Dendritic cell treated with granulocyte-macrophage colony-stimulating factor and Interleukin-4, amounts not matched to agents 40 ng/mL and 50 ng/mL, for 4 days (primary cell): ENCODE measurements around the gene ADRA2A.

Source experiments
- H3K27ac Mint-ChIP-seq: one replicate; pipeline ENCODE4 v1.8.0; 2022; ENCODE audit warnings: mild to moderate bottlenecking, mixed read lengths
- H3K27me3 Mint-ChIP-seq: one replicate; pipeline ENCODE4 v1.8.0; 2022; ENCODE audit warnings: mild to moderate bottlenecking, mixed read lengths
- H3K36me3 Mint-ChIP-seq: one replicate; pipeline ENCODE4 v1.8.0; 2022; ENCODE audit warnings: low read depth, mixed read lengths
- H3K4me1 Mint-ChIP-seq: one replicate; pipeline ENCODE4 v1.8.0; 2022; ENCODE audit warnings: low read depth, mixed read lengths
- H3K4me3 Mint-ChIP-seq: one replicate; pipeline ENCODE4 v1.8.0; 2022; ENCODE audit warnings: mild to moderate bottlenecking, moderate library complexity, mixed read lengths
- H3K9me3 Mint-ChIP-seq: one replicate; pipeline ENCODE4 v1.8.0; 2022; ENCODE audit warnings: mixed read lengths
- intact Hi-C: fragments of 100-400 bp; cut with micrococcal nuclease; formaldehyde crosslinking; loops from one replicate; pipeline ENCODE4 v1.15.0; 2022

The ADRA2A gene

DNA sequence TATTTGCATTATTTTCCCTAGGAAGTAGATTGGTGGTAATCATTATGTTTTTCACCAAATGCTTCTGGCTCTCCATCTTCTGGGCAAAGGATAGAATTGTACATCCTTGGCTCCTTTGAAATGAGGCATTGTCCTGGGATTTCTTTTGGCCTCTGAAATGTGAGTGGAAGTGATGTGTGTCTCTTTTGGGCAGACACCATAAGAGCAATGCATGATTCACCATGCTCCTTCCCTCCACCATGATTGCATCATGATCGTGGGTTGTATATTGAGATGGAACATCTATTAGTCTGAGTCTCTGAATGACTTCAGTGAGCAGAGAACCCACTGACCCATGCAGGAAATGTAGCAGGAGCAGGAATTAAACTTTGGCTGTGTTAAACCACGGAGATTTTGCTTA is 49.2 kb downstream of the ADRA2A start:
- no peaks in the 10 kb centered on the region for H3K36me3 Mint-ChIP-seq
- no peaks in the 10 kb centered on the region for H3K27me3 Mint-ChIP-seq
- peaks cover 6% of the 10 kb centered on the region for H3K4me1 Mint-ChIP-seq
- intact Hi-C loops, result no loop called here
- no peak overlapping the region for H3K4me3 Mint-ChIP-seq
- H3K9me3 Mint-ChIP-seq, result no peaks in the 10 kb centered on the region
- no peak overlapping the region for H3K27ac Mint-ChIP-seq

DNA sequence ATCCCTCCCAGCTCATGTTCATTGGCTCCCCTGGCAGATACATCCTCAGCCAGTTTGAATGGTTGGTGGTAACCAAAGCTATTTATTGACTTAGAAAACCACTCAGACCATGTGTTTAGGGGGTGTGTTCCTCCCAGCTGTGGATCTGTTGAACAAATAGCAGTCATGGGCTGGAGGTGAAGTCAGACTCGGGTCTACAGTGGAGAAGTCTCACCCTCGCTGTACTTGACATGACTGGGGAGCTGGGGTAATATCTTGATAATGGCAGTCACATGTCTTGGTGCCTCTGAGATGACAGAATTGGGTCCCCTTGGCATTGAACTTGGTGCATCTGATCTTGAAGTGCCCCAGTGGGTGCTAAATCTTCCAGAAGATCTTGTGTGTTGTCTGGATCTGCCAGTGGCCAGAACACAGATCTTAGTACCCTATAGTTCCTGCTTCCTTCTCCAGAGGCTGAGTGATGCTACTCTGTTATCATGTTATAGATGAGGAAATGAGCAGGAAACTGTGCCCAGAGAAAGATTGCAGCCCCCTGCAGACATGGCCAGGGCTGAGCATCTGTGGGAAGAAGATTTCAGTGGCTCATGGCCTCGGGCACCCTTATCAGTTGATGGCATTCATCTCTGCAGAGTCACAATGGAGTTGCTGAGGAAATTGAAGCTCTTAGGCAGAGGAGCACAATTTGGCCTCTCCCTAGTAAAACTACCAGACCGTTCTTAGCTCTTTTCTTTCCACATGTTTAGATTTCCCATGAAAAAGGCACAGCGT is 50.4 kb downstream of the ADRA2A start:
- intact Hi-C loops, result no loop called here
- peaks cover 6% of the 10 kb centered on the region for H3K4me1 Mint-ChIP-seq
- H3K36me3 Mint-ChIP-seq, result no peaks in the 10 kb centered on the region
- no peaks in the 10 kb centered on the region for H3K27me3 Mint-ChIP-seq
- H3K27ac Mint-ChIP-seq, result no peak overlapping the region
- H3K4me3 Mint-ChIP-seq, result no peak overlapping the region
- H3K9me3 Mint-ChIP-seq, result no peaks in the 10 kb centered on the region

DNA sequence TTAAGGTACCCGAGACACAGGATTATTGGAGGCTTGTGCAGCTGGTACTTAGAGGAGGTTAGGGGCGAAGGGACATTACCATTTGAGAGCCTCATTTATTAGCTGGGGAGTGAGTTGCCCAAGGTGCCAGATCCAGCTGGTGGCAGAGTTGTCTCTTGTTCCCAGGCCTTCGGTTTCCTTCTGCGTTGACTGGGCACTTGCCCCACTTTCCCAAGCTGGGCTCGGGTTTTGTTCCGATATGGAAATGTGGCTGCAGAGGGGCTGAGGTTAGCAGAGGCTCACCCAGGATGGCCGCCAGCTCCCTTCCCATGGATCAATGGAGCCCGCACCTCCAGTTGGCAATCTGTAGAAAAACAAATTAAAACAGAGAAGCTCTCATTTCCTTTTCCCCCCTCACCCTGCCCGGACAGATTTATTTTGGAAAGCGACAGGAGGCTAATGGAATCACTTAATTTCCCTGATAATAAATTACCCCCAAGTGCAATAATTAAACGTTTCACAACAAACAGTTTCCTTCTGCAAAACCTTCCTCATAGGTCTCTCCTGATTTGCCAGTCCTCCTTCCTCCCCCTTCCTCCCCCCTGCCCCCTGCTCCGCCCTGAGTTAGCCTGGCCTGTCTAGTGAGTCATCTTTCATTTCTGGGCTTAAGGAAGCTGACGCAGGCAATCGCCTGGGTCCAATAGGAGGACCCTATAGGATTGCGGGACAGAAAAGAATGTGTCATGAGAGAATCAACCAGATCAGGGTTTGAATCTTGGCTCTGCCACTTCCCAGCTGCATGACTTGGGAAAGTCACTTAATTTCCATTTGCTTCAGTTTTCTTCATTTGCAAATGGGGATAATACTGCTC is 51.7 kb downstream of the ADRA2A start:
- intact Hi-C loops, result no loop called here
- Mint-ChIP-seq H3K4me1 (peaks cover 6% of the 10 kb centered on the region), H3K9me3 (no peaks in the 10 kb centered on the region), H3K36me3 (no peaks in the 10 kb centered on the region), H3K4me3 (no peak overlapping the region), H3K27me3 (no peaks in the 10 kb centered on the region), H3K27ac (no peak overlapping the region)

DNA sequence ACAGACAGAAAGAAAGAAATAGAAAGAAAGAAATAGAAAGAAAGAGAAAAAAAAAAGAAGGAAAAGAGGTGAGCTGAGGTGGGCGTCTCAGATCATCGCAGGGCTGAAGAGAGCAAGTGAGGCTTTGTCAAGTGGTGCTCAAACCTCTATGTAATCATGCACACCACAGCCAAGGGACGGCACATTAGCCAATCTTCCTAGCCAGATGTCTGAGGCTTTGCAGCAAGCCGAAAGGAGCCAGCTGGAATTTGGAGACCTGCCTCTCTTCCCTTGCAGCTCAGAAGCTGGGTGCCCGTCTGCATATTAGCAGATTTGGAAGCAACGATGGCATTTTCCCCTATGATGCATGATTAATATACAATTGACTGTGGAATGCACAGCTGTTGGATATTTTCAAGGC is 52.5 kb downstream of the ADRA2A start:
- intact Hi-C loops, result no loop called here
- H3K9me3 Mint-ChIP-seq, result no peaks in the 10 kb centered on the region
- peaks cover 2% of the 10 kb centered on the region for H3K27me3 Mint-ChIP-seq
- peaks cover 6% of the 10 kb centered on the region for H3K4me1 Mint-ChIP-seq
- no peak overlapping the region for H3K27ac Mint-ChIP-seq
- no peaks in the 10 kb centered on the region for H3K36me3 Mint-ChIP-seq
- H3K4me3 Mint-ChIP-seq, result no peak overlapping the region

DNA sequence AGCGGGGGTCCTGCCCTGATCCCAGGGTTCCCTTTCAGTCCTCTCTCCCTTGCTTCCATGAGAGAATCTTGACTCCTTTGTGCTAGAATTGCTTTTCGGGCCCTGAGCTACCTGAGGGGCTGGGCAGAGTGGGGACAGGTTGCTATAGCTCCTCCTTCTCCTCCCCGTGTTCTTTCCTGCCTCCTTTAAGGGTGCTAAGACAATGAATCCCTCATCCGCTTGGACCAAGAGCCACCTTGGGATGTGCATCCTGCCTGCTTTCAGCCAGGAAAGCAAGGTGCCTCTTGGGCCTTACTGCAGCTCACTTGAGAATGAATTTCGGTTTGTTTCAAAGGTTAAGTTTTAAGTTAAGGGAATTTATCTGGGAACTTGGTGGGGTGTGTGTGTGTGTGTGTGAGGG is 53.6 kb downstream of the ADRA2A start:
- peaks cover 2% of the 10 kb centered on the region for H3K27me3 Mint-ChIP-seq
- intact Hi-C loops, result no loop called here
- H3K4me3 Mint-ChIP-seq, result no peak overlapping the region
- no peaks in the 10 kb centered on the region for H3K9me3 Mint-ChIP-seq
- peaks cover 6% of the 10 kb centered on the region for H3K4me1 Mint-ChIP-seq
- no peak overlapping the region for H3K27ac Mint-ChIP-seq
- no peaks in the 10 kb centered on the region for H3K36me3 Mint-ChIP-seq
